H1 (cell line): ENCODE data around the gene CNGA4.

ENCODE experiments used
- ATF3 ChIP-seq: IDR thresholded peaks from 2 replicates; pipeline ENCODE4 v1.6.1; 2011; ENCODE audit warnings: low read depth, mild to moderate bottlenecking, low read length; ENCODE audit not compliant: insufficient read depth
- CREB1 ChIP-seq: IDR thresholded peaks from 2 replicates; pipeline ENCODE4 v1.6.1; 2012; ENCODE audit warnings: inconsistent platforms
- CTCF ChIP-seq, 3 experiments: IDR thresholded peaks; 1 replicate in 2 of 3; 2 replicates in 1 of 3; pipeline versions ENCODE4 v1.5.1 to v1.6.1; 2011; ENCODE audit warnings: low read length in 3 of 3, mild to moderate bottlenecking in 3 of 3, inconsistent platforms in 2 of 3, low read depth in 1 of 3, moderate library complexity in 1 of 3; ENCODE audit not compliant: insufficient read depth in 1 of 3; ENCODE audit errors: control extremely low read depth in 1 of 3
- E2F6 ChIP-seq: IDR thresholded peaks from 2 replicates; pipeline ENCODE4 v1.6.1; 2012; ENCODE audit warnings: inconsistent platforms
- EP300 ChIP-seq, 2 experiments: IDR thresholded peaks; 1 replicate in 1 of 2; 2 replicates in 1 of 2; pipeline ENCODE4 v1.6.1; 2011 to 2012; ENCODE audit warnings: low read depth in 2 of 2, low read length in 2 of 2, mild to moderate bottlenecking in 2 of 2, borderline replicate concordance in 1 of 2, inconsistent platforms in 1 of 2, moderate library complexity in 1 of 2
- EZH2 ChIP-seq: fragments of 200-600 bp; sonication (generic); IDR thresholded peaks from 2 replicates; pipeline ENCODE4 v1.7.1; 2012; ENCODE audit warnings: low read depth, mild to moderate bottlenecking, moderate library complexity, low read length, inconsistent platforms; ENCODE audit not compliant: severe bottlenecking
- KDM1A ChIP-seq: fragments of 200-600, 300-600 bp; sonication (generic); IDR thresholded peaks from 2 replicates; pipeline ENCODE4 v1.7.1; 2016; ENCODE audit warnings: mild to moderate bottlenecking, low read length, borderline replicate concordance
- POLR2A ChIP-seq, 2 experiments: IDR thresholded peaks; 1 replicate in 1 of 2; 2 replicates in 1 of 2; pipeline ENCODE4 v1.6.1; 2011; ENCODE audit warnings: low read depth in 2 of 2, low read length in 2 of 2, mild to moderate bottlenecking in 2 of 2; ENCODE audit errors: control extremely low read depth in 1 of 2
- RAD21 ChIP-seq, 2 experiments: IDR thresholded peaks in 1 of 2; conservative IDR thresholded peaks in 1 of 2; 2 replicates each; pipeline ENCODE4 v1.6.1; 2011; ENCODE audit warnings: low read depth in 2 of 2, low read length in 2 of 2, improper control_type of control experiment in 1 of 2, inconsistent platforms in 1 of 2, mild to moderate bottlenecking in 1 of 2, moderate library complexity in 1 of 2
- RBBP5 ChIP-seq: IDR thresholded peaks from 2 replicates; pipeline ENCODE4 v1.7.1; 2012; ENCODE audit warnings: low read depth, mild to moderate bottlenecking, inconsistent platforms, low read length, moderate library complexity, borderline replicate concordance
- RXRA ChIP-seq: IDR thresholded peaks from 2 replicates; pipeline ENCODE4 v1.6.1; 2011; ENCODE audit warnings: low read depth, mild to moderate bottlenecking, low read length, moderate library complexity; ENCODE audit not compliant: insufficient read depth
- SIX5 ChIP-seq: IDR thresholded peaks from 2 replicates; pipeline ENCODE4 v1.6.1; 2011; ENCODE audit warnings: mild to moderate bottlenecking, low read depth, low read length
- SUZ12 ChIP-seq: fragments of 200-600 bp; sonication (generic); IDR thresholded peaks from 2 replicates; pipeline ENCODE4 v1.6.1; 2012; ENCODE audit warnings: mild to moderate bottlenecking, inconsistent platforms, low read length, moderate library complexity, mixed read lengths

GRCh38 chr11:6253197-6253596, 14.3 kb downstream of the CNGA4 start:
- TF ChIP-seq POLR2A (IDR thresholded peaks at IDR 0.05; ENCODE audit: control extremely low read depth in 1 of 2, low read depth in 2 of 2, low read length in 2 of 2): no peak
- no peak for TF ChIP-seq RXRA
- no peak for TF ChIP-seq EZH2
- no peak for TF ChIP-seq CREB1
- TF ChIP-seq RBBP5: no peak
- TF ChIP-seq SIX5: no peak
- TF ChIP-seq KDM1A: no peak
- TF ChIP-seq CTCF (IDR thresholded peaks at IDR 0.05; ENCODE audit: control extremely low read depth in 1 of 3, insufficient read depth in 1 of 3, low read depth in 1 of 3, low read length in 3 of 3): no peak
- TF ChIP-seq ATF3: no peak
- no peak for TF ChIP-seq E2F6
- no peak for TF ChIP-seq SUZ12
- TF ChIP-seq RAD21 (IDR thresholded peaks at IDR 0.05 in 1 of 2, conservative IDR thresholded peaks at IDR 0.05 in 1 of 2; ENCODE audit: low read depth in 2 of 2, low read length in 2 of 2): no peak
- TF ChIP-seq EP300 (IDR thresholded peaks at IDR 0.05; ENCODE audit: borderline replicate concordance in 1 of 2, low read depth in 2 of 2, low read length in 2 of 2): no peak
